ENCODE results near the gene CYLD. TPM values are rescaled to one million over a fixed set of nuclear protein-coding genes. Genes with fewer than 3 reads are reported as not detected.

The CYLD gene
- total and polyA plus RNA-seq, 8 donors: 6.2 to 30.3 (median 16.7) TPM

GRCh38 chr16:50802000-50802399 lies 60.1 kb downstream of the CYLD start:
- TF ChIP-seq, protein P1, sequence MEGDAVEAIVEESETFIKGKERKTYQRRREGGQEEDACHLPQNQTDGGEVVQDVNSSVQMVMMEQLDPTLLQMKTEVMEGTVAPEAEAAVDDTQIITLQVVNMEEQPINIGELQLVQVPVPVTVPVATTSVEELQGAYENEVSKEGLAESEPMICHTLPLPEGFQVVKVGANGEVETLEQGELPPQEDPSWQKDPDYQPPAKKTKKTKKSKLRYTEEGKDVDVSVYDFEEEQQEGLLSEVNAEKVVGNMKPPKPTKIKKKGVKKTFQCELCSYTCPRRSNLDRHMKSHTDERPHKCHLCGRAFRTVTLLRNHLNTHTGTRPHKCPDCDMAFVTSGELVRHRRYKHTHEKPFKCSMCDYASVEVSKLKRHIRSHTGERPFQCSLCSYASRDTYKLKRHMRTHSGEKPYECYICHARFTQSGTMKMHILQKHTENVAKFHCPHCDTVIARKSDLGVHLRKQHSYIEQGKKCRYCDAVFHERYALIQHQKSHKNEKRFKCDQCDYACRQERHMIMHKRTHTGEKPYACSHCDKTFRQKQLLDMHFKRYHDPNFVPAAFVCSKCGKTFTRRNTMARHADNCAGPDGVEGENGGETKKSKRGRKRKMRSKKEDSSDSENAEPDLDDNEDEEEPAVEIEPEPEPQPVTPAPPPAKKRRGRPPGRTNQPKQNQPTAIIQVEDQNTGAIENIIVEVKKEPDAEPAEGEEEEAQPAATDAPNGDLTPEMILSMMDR (IDR thresholded peaks at IDR 0.05): no peak
- Histone ChIP-seq H3K4me1 (no peaks in the 10 kb centered on the region), H3K27me3 (no peaks in the 10 kb centered on the region), H3K4me3 (no peak overlapping the region), H3K27ac (no peak overlapping the region), H3K9me3 (no peaks in the 10 kb centered on the region), H3K36me3 (peaks cover 0 to 10% (median 5%) of the 10 kb centered on the region in 3 donors)
- no peak for DNase-seq
- WGBS, 2 donors: 96 to 98% methylated on average over 6 of the region's 6 CpGs
- no peak for FAIRE-seq
- no peak for ATAC-seq
- intact Hi-C loops (cut with DNase I): no loop called here

GRCh38 chr16:50802961-50803360 lies 61.1 kb downstream of the CYLD start:
- no peaks in the 10 kb centered on the region for H3K4me1 ChIP-seq
- TF ChIP-seq, protein P1 (IDR thresholded peaks at IDR 0.05): no peak
- 73 to 79% methylated on average over 8 of the region's 8 CpGs for WGBS, 2 donors
- no peak for DNase-seq
- peaks cover 0 to 5% (median 5%) of the 10 kb centered on the region in 3 donors for H3K36me3 ChIP-seq
- FAIRE-seq: no peak
- no peaks in the 10 kb centered on the region for H3K9me3 ChIP-seq
- no peak for ATAC-seq
- H3K27me3 ChIP-seq: no peaks in the 10 kb centered on the region
- intact Hi-C loops (cut with DNase I): no loop called here
- H3K4me3 ChIP-seq: no peak overlapping the region
- no peak overlapping the region for H3K27ac ChIP-seq

DNA sequence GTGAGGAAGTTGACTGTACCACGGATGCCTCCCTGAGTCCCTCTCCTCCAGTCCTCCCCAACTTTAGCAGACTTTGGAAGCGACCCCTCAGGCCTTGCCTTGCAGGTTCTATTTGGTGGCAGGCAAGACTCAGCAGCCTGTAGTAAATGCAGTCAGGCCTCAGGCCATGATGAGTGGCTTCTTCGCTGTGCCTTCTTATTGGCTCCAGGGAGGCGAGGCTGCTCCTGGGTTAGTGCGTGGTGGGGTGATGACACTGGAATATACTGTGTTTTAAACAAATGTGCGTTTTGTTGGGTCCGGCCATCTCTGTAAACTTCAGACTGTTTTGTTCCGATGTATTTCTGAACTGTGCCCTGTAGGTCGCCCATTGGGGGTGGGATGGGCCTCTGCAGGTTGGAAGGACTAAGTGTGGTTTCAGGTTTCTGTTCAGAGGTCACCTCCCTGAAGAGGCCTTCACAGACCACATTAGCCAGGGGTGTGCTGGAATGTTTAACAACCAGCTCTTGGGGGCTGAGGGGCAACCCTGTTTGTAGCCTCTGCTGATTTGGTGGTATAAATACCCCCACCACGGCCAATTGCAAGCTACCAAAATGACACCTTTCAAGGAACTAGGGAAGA lies 62.5 kb downstream of the CYLD start:
- Histone ChIP-seq H3K27me3 (no peaks in the 10 kb centered on the region), H3K9me3 (no peaks in the 10 kb centered on the region), H3K4me1 (no peaks in the 10 kb centered on the region), H3K27ac (no peak overlapping the region), H3K36me3 (peaks cover 0 to 4% (median 0%) of the 10 kb centered on the region in 3 donors), H3K4me3 (no peak overlapping the region)
- no peak for ATAC-seq
- intact Hi-C loops (cut with DNase I): no loop called here
- FAIRE-seq: no peak
- TF ChIP-seq, protein P1 (IDR thresholded peaks at IDR 0.05): no peak
- DNase-seq: no peak
- 69 to 72% methylated on average over 10 of the region's 10 CpGs for WGBS, 2 donors

DNA sequence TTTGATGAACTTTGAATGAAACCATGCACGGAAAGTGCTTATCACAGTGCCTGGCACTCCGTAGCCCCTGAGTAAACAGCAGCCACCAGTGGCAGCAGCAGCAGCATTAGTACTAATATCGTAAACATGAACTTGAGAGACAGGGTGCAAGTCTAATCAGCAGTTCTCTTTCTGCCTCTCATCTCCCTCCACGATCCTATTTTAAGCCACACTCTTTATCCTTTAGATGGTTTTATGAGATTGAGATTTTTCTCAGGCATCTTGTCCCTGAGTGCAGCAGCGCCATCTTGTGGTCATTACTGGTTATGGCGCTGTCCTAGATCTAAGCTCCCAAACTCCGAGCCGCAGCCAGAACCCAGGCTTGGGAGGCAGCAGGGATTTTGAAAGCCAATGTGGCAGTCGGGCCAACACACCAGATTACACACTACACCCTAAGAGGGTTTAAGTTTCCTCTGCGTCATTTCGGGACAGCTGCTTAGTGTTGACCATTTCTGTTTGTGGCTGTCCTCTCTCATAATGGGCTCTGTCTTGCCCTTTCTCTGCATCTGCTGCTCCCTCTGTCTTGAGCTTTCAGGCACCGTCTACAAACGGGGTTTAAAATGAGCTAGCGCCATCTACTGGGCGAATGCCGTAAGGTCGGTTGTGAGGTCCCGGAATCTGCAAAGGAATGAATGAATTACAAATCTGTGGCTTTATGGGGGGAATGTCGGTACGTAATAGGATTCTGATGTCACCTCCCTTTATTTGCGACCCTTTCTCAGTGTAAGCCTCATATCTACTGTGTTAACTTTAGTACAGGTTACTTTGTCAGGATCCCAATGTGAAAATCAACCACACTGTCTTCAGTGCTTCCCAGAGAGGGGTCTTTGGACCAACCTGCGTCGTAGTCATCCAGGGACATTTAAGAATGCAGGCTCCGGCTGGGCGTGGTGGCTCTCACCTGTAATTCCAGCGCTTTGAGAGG lies 64.5 kb downstream of the CYLD start:
- no peaks in the 10 kb centered on the region for H3K36me3 ChIP-seq
- WGBS, 2 donors: 6 to 7% methylated on average over 26 of the region's 26 CpGs
- intact Hi-C loops (cut with DNase I): no loop called here

More for the DNA sequence above, 64.5 kb downstream of the CYLD start:
- Histone ChIP-seq H3K9me3 (no peaks in the 10 kb centered on the region), H3K27me3 (no peaks in the 10 kb centered on the region), H3K27ac (peak overlapping the region in 1 of 4 donors; percentile 58), H3K4me1 (no peaks in the 10 kb centered on the region), H3K4me3 (peak overlapping the region in 2 of 4 donors; percentile 17 to 22)
- DNase-seq: peak; percentile 69 to 88 (median 84)
- peak; percentile 83 for FAIRE-seq
- ATAC-seq: peak; percentile 95 to 98 (median 96)
- TF ChIP-seq, protein P1 (IDR thresholded peaks at IDR 0.05): peak; percentile 89 to 98 (median 93)
